IMR-90 (cell line): ENCODE data around the gene PKP3.

ENCODE experiments used
- CTCF ChIP-seq: conservative IDR thresholded peaks from 2 replicates; pipeline ENCODE4 v1.5.1; 2012; ENCODE audit warnings: mild to moderate bottlenecking, low read depth, low read length, improper control_type of control experiment
- FOS ChIP-seq: fragments of 150-350 bp; IDR thresholded peaks from 2 replicates; pipeline ENCODE4 v1.6.1; 2016; ENCODE audit warnings: low read depth, low read length
- MXI1 ChIP-seq: IDR thresholded peaks from 2 replicates; pipeline ENCODE4 v1.6.1; 2012; ENCODE audit warnings: low read depth, mild to moderate bottlenecking, low read length, moderate library complexity, borderline replicate concordance
- POLR2A ChIP-seq: IDR thresholded peaks from 2 replicates; pipeline ENCODE4 v1.6.1; 2012; ENCODE audit warnings: mild to moderate bottlenecking, low read depth, low read length
- RCOR1 ChIP-seq: IDR thresholded peaks from 2 replicates; pipeline ENCODE4 v1.6.1; 2012; ENCODE audit warnings: mild to moderate bottlenecking, low read length, improper control_type of control experiment; ENCODE audit not compliant: insufficient replicate concordance
- SMC3 ChIP-seq: fragments of 150-350 bp; IDR thresholded peaks from 2 replicates; pipeline ENCODE4 v1.6.1; 2016; ENCODE audit warnings: low read depth, mild to moderate bottlenecking, antibody characterized with exemption, low read length, moderate library complexity

GRCh38 chr11:420911-421321 is 26.9 kb downstream of the PKP3 start:
- TF ChIP-seq CTCF (no peak), SMC3 (no peak), MXI1 (no peak), POLR2A (no peak), FOS (no peak), RCOR1 (no peak)
